ENCODE data around the gene CDS2.

Gene CDS2

GRCh38 chr20:5191829-5192569 is 65.2 kb downstream of the CDS2 start:
- CTCF ChIA-PET: interaction anchor here (0.7 to 5.0 kb wide), 22 partner anchors 9 to 257 kb away, joined by 3 to 95 read pairs (median 6); partner anchors contain the start of gene CDS2
- POLR2A ChIA-PET: interaction anchor here (0.5 to 1.6 kb wide), 3 partner anchors 65 to 81 kb away, joined by 3 to 15 read pairs (median 4); partner anchors contain the start of gene CDS2
- no peaks in the 10 kb centered on the region for H3K27me3 ChIP-seq (replicated peaks in 2 of 5; ENCODE audit: control insufficient read depth in 4 of 5, insufficient read depth in 5 of 5, low read length in 4 of 5)
- H3K27ac ChIP-seq (ENCODE audit: insufficient read depth in 1 of 2, low read depth in 1 of 2, low read length in 2 of 2, poor library complexity in 1 of 2, severe bottlenecking in 2 of 2): no peak overlapping the region
- 59% methylated on average over 9 of the region's 9 CpGs for WGBS (ENCODE audit: insufficient coverage)
- H3K4me1 ChIP-seq (ENCODE audit: control extremely low read depth in 1 of 4, control insufficient read depth in 4 of 4, insufficient read depth in 4 of 4, low read length in 3 of 4): peaks cover 0 to 5% (median 0%) of the 10 kb centered on the region in 4 experiments
- no peaks in the 10 kb centered on the region for H3K9me3 ChIP-seq (ENCODE audit: control extremely low read depth in 1 of 5, control insufficient read depth in 4 of 5, insufficient read depth in 2 of 5, low read depth in 1 of 5, low read length in 4 of 5)
- H3K36me3 ChIP-seq (ENCODE audit: control insufficient read depth in 4 of 4, insufficient read depth in 4 of 4, low read length in 3 of 4): peaks cover 14 to 66% (median 52%) of the 10 kb centered on the region in 4 experiments
- H3K4me3 ChIP-seq (ENCODE audit: control insufficient read depth in 1 of 7, extremely low read depth in 1 of 7, insufficient read depth in 4 of 7, low read depth in 2 of 7, low read length in 6 of 7): no peak overlapping the region
- DNase-seq: peak; percentile 77 to 88 (median 83)

DNA sequence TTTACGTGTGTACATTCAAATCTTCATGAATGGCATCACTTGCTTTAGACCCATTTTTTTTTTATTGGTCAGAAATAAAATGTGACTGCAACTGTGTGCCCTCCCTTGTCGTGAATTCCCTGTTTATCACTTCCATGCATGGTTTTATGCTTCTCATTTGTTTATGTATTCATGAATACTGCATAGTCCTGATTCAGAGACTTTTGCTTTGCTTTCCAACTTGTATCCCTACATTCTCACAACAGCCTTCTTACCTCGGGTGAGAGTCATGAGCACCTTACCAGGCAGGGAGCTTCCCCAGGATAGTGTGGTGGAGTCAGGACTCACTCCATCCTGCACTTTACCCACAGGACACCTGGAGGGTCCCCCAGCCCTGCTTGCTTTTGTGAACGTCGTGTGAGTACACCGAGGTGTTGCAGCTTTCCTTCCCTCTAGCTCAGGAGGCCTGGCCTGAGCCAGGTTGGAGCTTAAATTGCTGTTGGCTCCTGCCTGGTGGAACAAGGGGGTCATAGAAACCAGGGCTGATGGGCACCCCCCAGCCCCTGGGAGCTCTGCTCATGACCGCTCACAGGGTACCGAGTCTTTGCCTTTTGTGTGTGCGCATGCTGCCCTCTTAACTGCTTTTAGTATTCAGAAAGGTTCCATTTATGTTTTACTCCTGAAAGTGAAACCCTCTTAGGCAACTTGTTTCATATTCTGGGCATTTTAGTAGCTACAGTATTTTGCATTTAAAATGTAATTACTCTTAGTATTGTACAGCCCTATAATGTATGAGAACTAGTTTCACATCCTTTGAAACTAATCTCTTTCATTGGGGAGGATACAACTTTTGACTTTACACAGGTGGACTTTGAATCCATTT is 66.0 kb downstream of the CDS2 start:
- ChIA-PET CTCF (interaction anchor here (0.6 to 5.0 kb wide), 25 partner anchors 9 to 291 kb away, joined by 3 to 95 read pairs (median 5); partner anchors contain the start of gene CDS2), POLR2A (interaction anchor here (0.9 to 1.6 kb wide), 3 partner anchors 66 to 74 kb away, joined by 4 to 15 read pairs (median 5); partner anchors contain the start of gene CDS2)
- Histone ChIP-seq H3K27ac (ENCODE audit: insufficient read depth in 1 of 2, low read depth in 1 of 2, low read length in 2 of 2, poor library complexity in 1 of 2, severe bottlenecking in 2 of 2) (no peak overlapping the region), H3K9me3 (ENCODE audit: control extremely low read depth in 1 of 5, control insufficient read depth in 4 of 5, insufficient read depth in 2 of 5, low read depth in 1 of 5, low read length in 4 of 5) (no peaks in the 10 kb centered on the region), H3K4me3 (ENCODE audit: control insufficient read depth in 1 of 7, extremely low read depth in 1 of 7, insufficient read depth in 4 of 7, low read depth in 2 of 7, low read length in 6 of 7) (no peak overlapping the region), H3K36me3 (ENCODE audit: control insufficient read depth in 4 of 4, insufficient read depth in 4 of 4, low read length in 3 of 4) (peaks cover 14 to 67% (median 53%) of the 10 kb centered on the region in 4 experiments), H3K27me3 (replicated peaks in 2 of 5; ENCODE audit: control insufficient read depth in 4 of 5, insufficient read depth in 5 of 5, low read length in 4 of 5) (no peaks in the 10 kb centered on the region), H3K4me1 (ENCODE audit: control extremely low read depth in 1 of 4, control insufficient read depth in 4 of 4, insufficient read depth in 4 of 4, low read length in 3 of 4) (peaks cover 0 to 5% (median 0%) of the 10 kb centered on the region in 4 experiments)
- no peak for DNase-seq
- WGBS (ENCODE audit: insufficient coverage): 91% methylated on average over 7 of the region's 9 CpGs

- H3K4me1 ChIP-seq (ENCODE audit: control extremely low read depth in 1 of 4, control insufficient read depth in 4 of 4, insufficient read depth in 4 of 4, low read length in 3 of 4): peaks cover 0 to 5% (median 0%) of the 10 kb centered on the region in 4 experiments
- ChIA-PET CTCF (interaction anchor here (1.0 to 1.8 kb wide), 4 partner anchors 9 to 71 kb away, joined by 3 to 6 read pairs (median 4); partner anchors contain the start of gene CDS2), POLR2A (no interaction called here)
- DNase-seq: no peak
- H3K36me3 ChIP-seq (ENCODE audit: control insufficient read depth in 4 of 4, insufficient read depth in 4 of 4, low read length in 3 of 4): peaks cover 12 to 59% (median 40%) of the 10 kb centered on the region in 4 experiments
- no peaks in the 10 kb centered on the region for H3K27me3 ChIP-seq (replicated peaks in 2 of 5; ENCODE audit: control insufficient read depth in 4 of 5, insufficient read depth in 5 of 5, low read length in 4 of 5)
- WGBS (ENCODE audit: insufficient coverage): 98% methylated on average over 4 of the region's 4 CpGs
- peaks cover 0 to 2% (median 0%) of the 10 kb centered on the region in 5 experiments for H3K9me3 ChIP-seq (ENCODE audit: control extremely low read depth in 1 of 5, control insufficient read depth in 4 of 5, insufficient read depth in 2 of 5, low read depth in 1 of 5, low read length in 4 of 5)
- H3K27ac ChIP-seq (ENCODE audit: insufficient read depth in 1 of 2, low read depth in 1 of 2, low read length in 2 of 2, poor library complexity in 1 of 2, severe bottlenecking in 2 of 2): no peak overlapping the region
- no peak overlapping the region for H3K4me3 ChIP-seq (ENCODE audit: control insufficient read depth in 1 of 7, extremely low read depth in 1 of 7, insufficient read depth in 4 of 7, low read depth in 2 of 7, low read length in 6 of 7)
Observed at GRCh38 chr20:5195655-5196054, 68.8 kb downstream of the CDS2 start.

DNA sequence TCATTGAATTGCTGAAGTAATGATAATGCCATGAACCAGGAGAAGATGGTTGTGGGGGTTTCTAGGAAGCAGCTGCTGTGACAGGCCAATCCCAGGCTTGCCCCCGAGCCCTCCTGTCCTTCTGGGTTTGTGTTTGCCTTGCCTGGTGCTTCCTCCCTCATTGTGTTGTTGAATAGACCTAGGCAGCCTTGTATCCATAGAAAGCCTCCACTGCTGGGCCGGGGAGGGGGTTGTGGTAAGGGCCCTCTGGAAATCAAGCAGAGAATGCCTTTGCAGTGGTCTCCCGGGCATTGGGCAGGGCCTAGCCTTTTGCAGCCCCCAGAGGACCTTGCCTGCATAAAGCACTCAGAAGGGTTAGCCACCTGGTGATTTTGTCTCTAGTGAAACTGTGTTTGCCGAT is 69.3 kb downstream of the CDS2 start:
- POLR2A ChIA-PET: no interaction called here
- peaks cover 0 to 2% (median 0%) of the 10 kb centered on the region in 5 experiments for H3K9me3 ChIP-seq (ENCODE audit: control extremely low read depth in 1 of 5, control insufficient read depth in 4 of 5, insufficient read depth in 2 of 5, low read depth in 1 of 5, low read length in 4 of 5)
- CTCF ChIA-PET: interaction anchor here (1.0 to 1.8 kb wide), 4 partner anchors 9 to 71 kb away, joined by 3 to 6 read pairs (median 4); partner anchors contain the start of gene CDS2
- no peak for DNase-seq
- WGBS (ENCODE audit: insufficient coverage): 95% methylated on average over 4 of the region's 4 CpGs
- H3K4me1 ChIP-seq (ENCODE audit: control extremely low read depth in 1 of 4, control insufficient read depth in 4 of 4, insufficient read depth in 4 of 4, low read length in 3 of 4): peaks cover 0 to 5% (median 0%) of the 10 kb centered on the region in 4 experiments
- no peak overlapping the region for H3K27ac ChIP-seq (ENCODE audit: insufficient read depth in 1 of 2, low read depth in 1 of 2, low read length in 2 of 2, poor library complexity in 1 of 2, severe bottlenecking in 2 of 2)
- H3K27me3 ChIP-seq (replicated peaks in 2 of 5; ENCODE audit: control insufficient read depth in 4 of 5, insufficient read depth in 5 of 5, low read length in 4 of 5): no peaks in the 10 kb centered on the region
- H3K4me3 ChIP-seq (ENCODE audit: control insufficient read depth in 1 of 7, extremely low read depth in 1 of 7, insufficient read depth in 4 of 7, low read depth in 2 of 7, low read length in 6 of 7): no peak overlapping the region
- peaks cover 8 to 55% (median 35%) of the 10 kb centered on the region in 4 experiments for H3K36me3 ChIP-seq (ENCODE audit: control insufficient read depth in 4 of 4, insufficient read depth in 4 of 4, low read length in 3 of 4)

- Histone ChIP-seq H3K4me3 (ENCODE audit: control insufficient read depth in 1 of 7, extremely low read depth in 1 of 7, insufficient read depth in 4 of 7, low read depth in 2 of 7, low read length in 6 of 7) (no peak overlapping the region), H3K27me3 (replicated peaks in 2 of 5; ENCODE audit: control insufficient read depth in 4 of 5, insufficient read depth in 5 of 5, low read length in 4 of 5) (no peaks in the 10 kb centered on the region), H3K36me3 (ENCODE audit: control insufficient read depth in 4 of 4, insufficient read depth in 4 of 4, low read length in 3 of 4) (peaks cover 8 to 47% (median 31%) of the 10 kb centered on the region in 4 experiments), H3K4me1 (ENCODE audit: control extremely low read depth in 1 of 4, control insufficient read depth in 4 of 4, insufficient read depth in 4 of 4, low read length in 3 of 4) (no peaks in the 10 kb centered on the region), H3K9me3 (ENCODE audit: control extremely low read depth in 1 of 5, control insufficient read depth in 4 of 5, insufficient read depth in 2 of 5, low read depth in 1 of 5, low read length in 4 of 5) (peaks cover 0 to 2% (median 0%) of the 10 kb centered on the region in 5 experiments), H3K27ac (ENCODE audit: insufficient read depth in 1 of 2, low read depth in 1 of 2, low read length in 2 of 2, poor library complexity in 1 of 2, severe bottlenecking in 2 of 2) (no peak overlapping the region)
- CTCF ChIA-PET: no interaction called here
- DNase-seq: no peak
- WGBS (ENCODE audit: insufficient coverage): 81% methylated on average over 8 of the region's 11 CpGs
- POLR2A ChIA-PET: no interaction called here
Observed at GRCh38 chr20:5197270-5197827, 70.5 kb downstream of the CDS2 start.

DNA sequence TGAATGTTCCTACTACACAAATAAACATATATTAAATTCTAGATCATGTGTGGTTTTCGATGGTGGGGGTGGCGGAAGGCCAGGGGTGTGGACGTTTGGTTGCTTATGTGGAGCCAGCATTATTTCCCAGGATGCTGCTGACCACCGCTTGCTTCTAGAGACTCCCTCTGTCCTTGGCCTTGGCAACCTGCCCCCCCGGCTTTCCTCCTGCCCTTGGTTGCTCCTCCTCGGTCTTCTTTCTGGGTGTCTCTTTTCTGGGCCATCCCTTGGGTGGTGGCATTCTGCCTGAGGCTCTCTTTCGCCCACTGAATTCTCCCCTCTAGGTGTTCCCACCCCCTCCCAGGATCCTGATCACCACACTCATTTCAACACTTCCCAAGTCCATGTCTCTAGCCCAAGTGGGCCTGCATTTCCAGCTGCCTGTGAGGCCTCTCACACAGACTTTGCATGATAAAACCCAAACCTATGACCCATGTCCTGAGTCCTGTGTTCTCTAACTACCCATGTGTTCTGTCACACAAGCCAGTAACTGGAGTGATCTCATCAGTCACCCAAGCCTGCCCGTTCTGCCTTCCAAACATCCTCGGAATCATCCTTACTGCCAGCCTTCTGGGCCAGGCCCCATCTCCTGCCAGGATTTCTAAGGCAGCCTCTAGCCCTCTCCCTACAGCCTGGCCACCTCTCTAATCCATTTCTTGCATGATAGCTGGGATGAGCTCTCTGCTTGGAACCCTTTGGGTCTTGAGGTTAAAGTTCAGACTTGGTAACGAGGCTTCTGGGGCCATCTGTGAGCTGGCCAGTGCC is 71.2 kb downstream of the CDS2 start:
- CTCF ChIA-PET: no interaction called here
- H3K9me3 ChIP-seq (ENCODE audit: control extremely low read depth in 1 of 5, control insufficient read depth in 4 of 5, insufficient read depth in 2 of 5, low read depth in 1 of 5, low read length in 4 of 5): peaks cover 0 to 2% (median 0%) of the 10 kb centered on the region in 5 experiments
- POLR2A ChIA-PET: no interaction called here
- DNase-seq: no peak
- H3K36me3 ChIP-seq (ENCODE audit: control insufficient read depth in 4 of 4, insufficient read depth in 4 of 4, low read length in 3 of 4): peaks cover 5 to 42% (median 30%) of the 10 kb centered on the region in 4 experiments
- WGBS (ENCODE audit: insufficient coverage): 97% methylated on average over 10 of the region's 10 CpGs
- no peaks in the 10 kb centered on the region for H3K27me3 ChIP-seq (replicated peaks in 2 of 5; ENCODE audit: control insufficient read depth in 4 of 5, insufficient read depth in 5 of 5, low read length in 4 of 5)
- H3K27ac ChIP-seq (ENCODE audit: insufficient read depth in 1 of 2, low read depth in 1 of 2, low read length in 2 of 2, poor library complexity in 1 of 2, severe bottlenecking in 2 of 2): no peak overlapping the region
- no peak overlapping the region for H3K4me3 ChIP-seq (ENCODE audit: control insufficient read depth in 1 of 7, extremely low read depth in 1 of 7, insufficient read depth in 4 of 7, low read depth in 2 of 7, low read length in 6 of 7)
- H3K4me1 ChIP-seq (ENCODE audit: control extremely low read depth in 1 of 4, control insufficient read depth in 4 of 4, insufficient read depth in 4 of 4, low read length in 3 of 4): no peaks in the 10 kb centered on the region
